ENCODE data around the gene FOXN1. TPM values are rescaled to one million over a fixed set of nuclear protein-coding genes. Genes with fewer than 3 reads are reported as not detected.

Gene FOXN1
- total and polyA plus RNA-seq, 10 of the 15 experiments (the other 5 are each of a cell fraction or from before 2014, with no cell fraction given): not detected

GRCh38 chr17:28514561-28515002 lies 8.4 kb downstream of the FOXN1 start:
- BruUV-seq (replicated peaks): no TSS peak
- DNase-seq (ENCODE audit: low read depth, low spot score) (no peak), FAIRE-seq (no peak)

GRCh38 chr17:28515518-28515917 lies 9.4 kb downstream of the FOXN1 start:
- ChIA-PET CTCF (no interaction called here), POLR2A (no interaction called here), RAD21 (ENCODE audit: unreplicated experiment) (no interaction called here), SMC1A (ENCODE audit: uncharacterized antibody, unreplicated experiment) (no interaction called here)
- H3K4me1 ChIP-seq (ENCODE audit: control insufficient read depth, insufficient read depth, low read length): peaks cover 9% of the 10 kb centered on the region
- intact Hi-C loops (cut with micrococcal nuclease; ENCODE audit: unreplicated experiment) (no loop called here), in situ Hi-C loops (cut with MboI) (no loop called here)
- no TSS peak for BruUV-seq (replicated peaks)
- no peaks in the 10 kb centered on the region for H4K20me1 ChIP-seq (ENCODE audit: control insufficient read depth, insufficient read depth)
- H3K36me3 ChIP-seq (ENCODE audit: control insufficient read depth in 2 of 2, insufficient read depth in 2 of 2, low read length in 1 of 2): no peaks in the 10 kb centered on the region
- ATAC-seq (no peak), DNase-seq (ENCODE audit: low read depth, low spot score) (no peak), FAIRE-seq (no peak)
- peaks cover 1% of the 10 kb centered on the region; the same call in 1 of the 3 replicates for H3K9me3 ChIP-seq (replicated peaks; ENCODE audit: control insufficient read depth, insufficient read depth, low read length)
- H3K27me3 ChIP-seq (replicated peaks in 1 of 2; ENCODE audit: control insufficient read depth in 2 of 2, insufficient read depth in 2 of 2, low read length in 1 of 2): no peaks in the 10 kb centered on the region
- no peak overlapping the region for H3K4me3 ChIP-seq
- H3K9ac ChIP-seq (ENCODE audit: control insufficient read depth, insufficient read depth, low read length): no peak overlapping the region
- no peak overlapping the region for H3K4me2 ChIP-seq (ENCODE audit: control insufficient read depth, insufficient read depth)
- WGBS (ENCODE audit: insufficient coverage, insufficient replicate concordance, low lambda C conversion rate, missing lambda C conversion rate): 82% methylated on average over 1 of the region's 1 CpG
- H3K79me2 ChIP-seq (ENCODE audit: control insufficient read depth, insufficient read depth, low read length): no peaks in the 10 kb centered on the region
- no peak overlapping the region for H2AFZ ChIP-seq (ENCODE audit: control insufficient read depth, low read depth, low read length)
- no peak overlapping the region for H3K27ac ChIP-seq (ENCODE audit: control insufficient read depth, insufficient read depth)
- TF ChIP-seq NR2F1 (conservative IDR thresholded peaks at IDR 0.05): no peak
- no peak for TF ChIP-seq BMI1 (IDR thresholded peaks at IDR 0.05; ENCODE audit: borderline replicate concordance)
- no peak for TF ChIP-seq ASH2L (IDR thresholded peaks at IDR 0.05; ENCODE audit: borderline replicate concordance, low read depth)
- TF ChIP-seq NFYA (IDR thresholded peaks at IDR 0.05; ENCODE audit: borderline replicate concordance, low read depth, low read length): no peak
- TF ChIP-seq ZBTB4 (CRISPR knock-in tag; IDR thresholded peaks at IDR 0.05): no peak
- TF ChIP-seq PKNOX1 (IDR thresholded peaks at IDR 0.05): no peak
- no peak for TF ChIP-seq SREBF2 (IDR thresholded peaks at IDR 0.05; ENCODE audit: low read length)
- TF ChIP-seq BHLHE40 (IDR thresholded peaks at IDR 0.05; ENCODE audit: borderline replicate concordance in 1 of 2, low read depth in 2 of 2, low read length in 1 of 2): no peak
- no peak for TF ChIP-seq SP1 (IDR thresholded peaks at IDR 0.05; ENCODE audit: low read depth, low read length)

More at GRCh38 chr17:28514561-28515002, 8.4 kb downstream of the FOXN1 start:
- in situ Hi-C loops (cut with MboI): no loop called here
- Histone ChIP-seq H4K20me1 (ENCODE audit: control insufficient read depth, insufficient read depth) (no peaks in the 10 kb centered on the region), H3K9ac (ENCODE audit: control insufficient read depth, insufficient read depth, low read length) (no peak overlapping the region), H3K4me3 (no peak overlapping the region), H3K27ac (ENCODE audit: control insufficient read depth, insufficient read depth) (no peak overlapping the region), H3K4me1 (ENCODE audit: control insufficient read depth, insufficient read depth, low read length) (peaks cover 9% of the 10 kb centered on the region), H3K27me3 (replicated peaks in 1 of 2; ENCODE audit: control insufficient read depth in 2 of 2, insufficient read depth in 2 of 2, low read length in 1 of 2) (no peaks in the 10 kb centered on the region), H2AFZ (ENCODE audit: control insufficient read depth, low read depth, low read length) (no peak overlapping the region), H3K79me2 (ENCODE audit: control insufficient read depth, insufficient read depth, low read length) (no peaks in the 10 kb centered on the region), H3K4me2 (ENCODE audit: control insufficient read depth, insufficient read depth) (no peak overlapping the region), H3K36me3 (ENCODE audit: control insufficient read depth in 2 of 2, insufficient read depth in 2 of 2, low read length in 1 of 2) (no peaks in the 10 kb centered on the region), H3K9me3 (replicated peaks; ENCODE audit: control insufficient read depth, insufficient read depth, low read length) (peaks cover 1% of the 10 kb centered on the region; the same call in 1 of the 3 replicates)
- POLR2A ChIA-PET: no interaction called here
- ATAC-seq: no peak
- SMC1A ChIA-PET (ENCODE audit: uncharacterized antibody, unreplicated experiment): no interaction called here
- RAD21 ChIA-PET (ENCODE audit: unreplicated experiment): no interaction called here
- TF ChIP-seq PAX8 (IDR thresholded peaks at IDR 0.05) (no peak), MYC (IDR thresholded peaks at IDR 0.05; ENCODE audit: insufficient read depth, insufficient read length, insufficient replicate concordance, low read length, severe bottlenecking) (no peak), RAD51 (IDR thresholded peaks at IDR 0.05) (no peak)
- intact Hi-C loops (cut with micrococcal nuclease; ENCODE audit: unreplicated experiment): no loop called here
- WGBS (ENCODE audit: insufficient coverage, insufficient replicate concordance, low lambda C conversion rate, missing lambda C conversion rate): 56% methylated on average over 16 of the region's 16 CpGs
- CTCF ChIA-PET: no interaction called here

Data from GM12878 (cell line).